Measurements from ENCODE around the gene POLR2E.
A peak's percentile ranks its signal among the peaks of the same experiment; 100 is the strongest.

POLR2E gene

DNA sequence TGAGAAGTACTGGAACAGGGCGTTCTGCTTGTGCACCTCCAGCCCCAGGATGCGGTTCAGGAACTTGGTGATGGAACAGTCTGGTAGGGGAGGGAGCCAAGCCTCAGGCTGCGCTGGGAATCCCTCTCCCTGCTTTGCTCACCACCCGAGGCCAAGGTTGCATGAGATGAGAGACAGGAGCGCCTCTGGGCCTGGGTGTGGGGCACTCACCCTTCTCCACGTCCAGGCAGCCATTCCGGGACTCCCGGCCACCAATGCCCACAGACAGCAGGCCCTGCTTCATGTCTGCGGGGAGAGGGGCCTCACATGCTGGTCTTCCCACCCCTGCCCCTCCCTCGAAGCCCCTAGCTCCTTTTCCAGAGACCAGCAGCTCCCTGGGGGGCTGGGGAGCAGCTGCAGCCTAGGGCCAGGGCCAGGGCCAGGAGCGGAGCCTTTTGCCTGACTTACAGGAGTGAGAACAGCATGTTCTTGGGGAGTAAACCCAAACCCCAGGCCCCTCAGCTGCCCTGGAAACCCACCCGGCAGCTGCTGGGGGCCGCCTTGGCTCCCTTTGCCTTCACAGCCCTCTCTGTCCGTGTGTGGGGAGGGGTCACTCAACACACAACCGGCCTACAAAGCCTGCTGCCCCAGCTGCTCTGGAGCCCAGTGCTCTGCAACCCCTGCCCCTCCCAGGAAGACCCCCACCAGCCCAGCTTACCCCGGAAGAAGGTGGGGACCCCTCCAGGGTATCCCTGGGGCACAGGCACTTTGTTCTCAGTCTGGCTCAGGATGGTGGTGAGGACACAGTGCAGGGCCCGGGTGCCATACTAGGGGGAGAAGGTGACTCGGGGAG is 15.8 kb upstream of the POLR2E start:
- DNase-seq (ENCODE audit: low read depth), result no peak

DNA sequence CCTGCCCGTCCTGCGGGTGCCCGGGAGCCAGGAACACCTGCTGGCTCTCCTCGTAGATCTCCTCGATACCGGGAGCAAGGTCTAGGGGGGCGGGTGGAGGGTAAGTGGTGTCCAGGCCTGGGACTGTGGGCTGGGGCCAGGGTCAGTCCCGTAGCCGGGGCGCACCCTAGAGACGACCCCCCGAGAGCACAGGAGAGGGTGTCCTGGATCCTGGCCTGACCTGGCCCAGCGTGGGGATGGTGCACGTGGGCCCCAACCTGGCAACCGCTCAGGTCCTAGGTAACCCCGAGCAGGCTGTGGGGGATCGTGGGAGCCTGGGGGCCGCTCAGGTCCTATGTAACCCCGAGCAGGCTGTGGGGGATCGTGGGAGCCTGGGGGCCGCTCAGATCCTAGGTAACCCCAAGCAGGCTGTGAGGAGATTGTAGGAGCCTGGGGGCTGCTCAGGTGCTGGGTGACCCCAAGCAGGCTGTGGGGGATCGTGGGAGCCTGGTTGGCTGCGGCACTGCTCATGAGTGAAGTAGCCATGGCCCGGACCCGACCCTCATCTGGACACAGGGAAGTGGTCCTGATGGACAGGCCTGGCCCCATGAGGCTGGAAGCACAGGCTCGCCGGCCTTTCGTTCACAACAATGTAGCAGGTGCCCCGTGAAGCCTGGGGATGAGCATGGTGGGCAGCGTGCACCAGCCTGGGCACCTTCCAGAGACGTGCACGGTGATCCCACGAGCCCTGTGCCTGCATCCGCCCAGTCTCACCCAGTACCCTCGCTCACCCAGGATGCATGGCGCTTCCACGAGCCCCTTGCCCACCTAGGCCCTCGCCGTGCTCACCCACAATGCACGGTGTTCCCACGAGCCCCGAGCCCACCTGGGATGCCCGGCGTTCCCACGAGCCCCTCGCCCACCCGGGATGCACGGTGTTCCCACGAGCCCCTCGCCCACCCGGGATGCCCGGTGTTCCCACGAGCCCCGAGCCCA is 14.8 kb upstream of the POLR2E start:
- DNase-seq (ENCODE audit: low read depth), result no peak

DNA sequence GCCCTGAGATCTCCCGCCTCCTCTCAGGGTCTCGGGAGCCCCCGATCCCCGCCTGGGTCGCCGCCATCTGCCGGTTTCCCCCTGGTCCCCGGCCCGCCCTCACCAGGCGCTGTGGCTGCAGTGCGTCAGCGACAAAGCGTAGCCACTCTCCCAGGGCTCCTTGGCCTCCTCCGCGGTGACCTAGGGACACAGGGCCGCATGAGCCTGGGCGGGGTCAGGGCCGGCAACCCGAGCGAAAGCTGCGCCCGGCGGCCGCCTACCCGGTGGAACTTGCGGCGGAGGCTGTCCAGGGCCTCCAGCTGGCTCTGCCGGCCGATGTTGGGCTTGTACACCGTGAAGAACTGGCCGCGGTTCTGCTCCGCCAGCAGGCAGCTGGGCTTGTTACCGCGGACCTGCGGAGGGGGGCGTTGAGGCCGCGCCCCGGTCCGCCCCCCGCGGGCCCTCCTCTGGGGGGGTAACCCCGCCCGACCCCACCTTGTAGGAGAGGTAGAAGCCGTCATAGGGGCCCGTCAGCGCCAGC is 13.9 kb upstream of the POLR2E start:
- DNase-seq (ENCODE audit: low read depth), result no peak

DNA sequence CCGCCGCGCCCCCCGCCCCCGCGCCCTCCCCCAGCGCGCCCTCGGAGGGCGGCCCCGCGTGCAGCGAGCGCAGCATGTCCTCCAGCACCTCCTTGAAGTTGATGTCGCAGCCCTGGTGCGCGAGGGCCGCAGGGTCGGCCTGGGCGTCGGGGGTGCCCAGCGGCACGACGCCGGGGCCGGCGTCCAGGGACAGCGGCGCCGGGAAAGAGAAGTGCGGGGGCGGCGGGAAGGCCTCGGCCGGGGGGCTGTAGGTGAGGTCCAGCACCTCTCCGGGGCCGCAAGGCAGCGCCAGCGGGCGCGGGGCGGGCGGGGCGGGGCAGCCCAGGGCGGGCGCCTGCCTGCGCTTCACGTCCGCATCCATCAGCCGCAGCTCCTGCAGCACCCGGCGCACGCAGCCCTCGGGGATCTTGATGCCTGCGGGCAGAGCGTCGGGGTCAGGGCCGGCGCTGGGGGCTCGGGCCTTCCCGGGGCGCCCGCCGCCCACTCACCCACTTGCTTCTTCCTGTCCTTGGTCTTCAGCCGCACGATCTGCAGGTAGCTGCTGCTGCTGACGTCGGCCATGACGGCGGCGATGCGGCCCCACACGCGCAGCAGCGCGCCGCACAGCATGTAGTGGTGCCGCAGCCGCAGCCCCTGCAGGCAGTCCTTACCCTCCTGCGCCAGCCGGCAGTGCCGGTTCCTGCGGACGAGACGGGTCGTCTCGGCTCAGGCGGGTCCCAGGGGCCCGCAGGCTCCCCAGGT is 13.3 kb upstream of the POLR2E start:
- DNase-seq (ENCODE audit: low read depth), result no peak

DNA sequence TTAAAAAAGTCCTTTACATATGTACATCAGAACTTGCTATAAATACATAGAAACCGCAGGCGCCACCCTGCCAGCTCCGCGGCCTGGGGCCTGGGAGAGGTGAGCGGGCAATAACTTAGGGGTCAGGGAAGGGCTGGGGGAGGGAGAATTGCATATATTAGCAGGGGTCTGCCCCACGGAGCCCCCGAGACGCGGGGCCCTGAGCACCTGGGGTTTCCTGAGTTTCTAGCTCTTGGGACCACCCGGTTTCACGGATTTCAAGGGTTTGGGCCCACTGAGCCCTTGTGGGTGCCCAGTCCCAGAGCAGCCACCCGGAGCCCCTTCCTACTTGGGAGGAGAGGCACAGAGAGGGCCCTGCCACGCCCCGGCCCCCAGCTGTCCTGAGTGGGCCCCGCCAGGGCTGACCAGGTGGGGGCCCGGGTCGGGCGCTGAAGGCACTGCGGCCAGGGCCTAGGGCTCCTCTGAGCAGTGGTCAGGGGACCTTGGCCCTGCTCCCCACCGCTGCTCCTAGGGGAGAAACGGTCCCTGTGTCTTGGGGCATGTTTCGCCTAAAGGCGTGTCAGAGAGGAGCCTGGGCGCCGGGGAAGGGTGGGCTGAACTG is 12.6 kb upstream of the POLR2E start:
- no peak for DNase-seq (ENCODE audit: low read depth)

DNA sequence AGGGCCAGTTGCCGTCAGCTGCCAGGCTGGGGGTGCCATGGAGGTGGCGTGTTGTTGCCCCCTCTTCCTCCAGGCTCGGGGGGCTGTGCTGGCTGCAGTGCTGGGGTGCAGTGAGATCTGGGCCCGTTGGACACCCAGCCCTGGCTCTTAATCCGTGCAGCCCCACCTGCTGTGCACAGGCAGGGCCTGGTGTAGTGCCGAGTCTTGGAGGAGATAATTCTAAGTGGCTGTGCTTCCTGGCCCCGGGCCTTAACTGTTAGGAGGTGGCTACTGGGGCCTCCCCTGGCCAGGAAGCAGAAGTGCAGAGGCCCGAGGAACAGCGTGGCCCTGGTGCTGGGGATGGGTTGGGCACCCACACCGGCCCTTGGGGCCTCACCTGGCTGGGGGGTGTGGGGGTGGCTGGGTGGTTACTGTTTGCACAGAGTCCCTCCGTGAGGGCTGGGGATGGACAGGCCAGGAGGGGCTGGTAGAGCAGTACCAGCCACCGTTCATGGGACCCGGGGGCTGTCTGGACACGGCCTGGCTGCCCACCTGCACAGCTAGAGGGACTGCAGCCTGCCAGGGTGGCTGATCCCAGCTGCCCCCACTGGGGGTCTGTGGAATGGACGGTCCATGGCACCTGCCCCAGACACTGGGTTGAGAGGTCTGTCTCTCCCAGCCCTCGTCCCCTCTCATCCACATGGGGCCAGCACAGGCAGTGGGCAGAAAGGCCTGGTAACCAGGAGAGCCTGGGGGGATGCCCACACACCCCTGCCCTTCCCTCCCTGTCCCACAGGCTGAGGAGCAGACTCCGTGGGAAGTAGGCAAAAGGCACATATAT is 11.9 kb upstream of the POLR2E start:
- DNase-seq (ENCODE audit: low read depth), result no peak

DNA sequence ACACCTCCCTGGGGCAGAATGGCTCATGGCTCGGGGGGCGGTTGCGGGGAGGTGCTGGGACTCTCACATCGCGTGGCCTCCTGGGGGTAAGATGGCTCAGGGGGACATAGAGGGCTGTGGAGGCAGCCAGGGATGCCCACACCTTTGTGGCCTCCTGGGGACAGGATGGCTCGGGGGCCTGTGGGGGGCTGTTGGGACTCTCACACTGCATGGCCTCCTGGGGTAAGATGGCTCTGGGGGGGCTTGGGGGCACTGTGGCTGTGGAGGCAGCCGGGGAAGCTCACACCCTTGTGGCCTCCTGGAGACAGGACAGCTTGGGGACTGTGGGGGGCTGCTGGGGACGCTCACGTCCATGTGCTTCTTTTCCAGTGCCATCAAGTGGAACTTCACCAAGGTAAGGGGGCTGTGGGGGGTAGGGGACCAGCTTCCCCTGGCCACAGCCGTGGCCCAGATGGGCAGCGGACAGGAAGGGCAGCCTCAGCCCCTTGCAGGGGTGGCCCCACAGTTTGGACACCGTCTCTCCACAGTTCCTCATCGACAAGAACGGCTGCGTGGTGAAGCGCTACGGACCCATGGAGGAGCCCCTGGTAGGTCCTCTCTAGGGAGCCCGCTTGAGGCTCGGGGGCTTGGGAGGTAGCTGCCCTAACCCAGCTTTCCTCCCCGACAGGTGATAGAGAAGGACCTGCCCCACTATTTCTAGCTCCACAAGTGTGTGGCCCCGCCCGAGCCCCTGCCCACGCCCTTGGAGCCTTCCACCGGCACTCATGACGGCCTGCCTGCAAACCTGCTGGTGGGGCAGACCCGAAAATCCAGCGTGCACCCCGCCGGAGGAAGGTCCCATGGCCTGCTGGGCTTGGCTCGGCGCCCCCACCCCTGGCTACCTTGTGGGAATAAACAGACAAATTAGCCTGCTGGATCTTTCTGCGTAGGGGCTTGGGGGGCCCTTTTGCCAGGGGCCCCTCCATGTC is 11.0 kb upstream of the POLR2E start:
- no peak for DNase-seq (ENCODE audit: low read depth)

DNA sequence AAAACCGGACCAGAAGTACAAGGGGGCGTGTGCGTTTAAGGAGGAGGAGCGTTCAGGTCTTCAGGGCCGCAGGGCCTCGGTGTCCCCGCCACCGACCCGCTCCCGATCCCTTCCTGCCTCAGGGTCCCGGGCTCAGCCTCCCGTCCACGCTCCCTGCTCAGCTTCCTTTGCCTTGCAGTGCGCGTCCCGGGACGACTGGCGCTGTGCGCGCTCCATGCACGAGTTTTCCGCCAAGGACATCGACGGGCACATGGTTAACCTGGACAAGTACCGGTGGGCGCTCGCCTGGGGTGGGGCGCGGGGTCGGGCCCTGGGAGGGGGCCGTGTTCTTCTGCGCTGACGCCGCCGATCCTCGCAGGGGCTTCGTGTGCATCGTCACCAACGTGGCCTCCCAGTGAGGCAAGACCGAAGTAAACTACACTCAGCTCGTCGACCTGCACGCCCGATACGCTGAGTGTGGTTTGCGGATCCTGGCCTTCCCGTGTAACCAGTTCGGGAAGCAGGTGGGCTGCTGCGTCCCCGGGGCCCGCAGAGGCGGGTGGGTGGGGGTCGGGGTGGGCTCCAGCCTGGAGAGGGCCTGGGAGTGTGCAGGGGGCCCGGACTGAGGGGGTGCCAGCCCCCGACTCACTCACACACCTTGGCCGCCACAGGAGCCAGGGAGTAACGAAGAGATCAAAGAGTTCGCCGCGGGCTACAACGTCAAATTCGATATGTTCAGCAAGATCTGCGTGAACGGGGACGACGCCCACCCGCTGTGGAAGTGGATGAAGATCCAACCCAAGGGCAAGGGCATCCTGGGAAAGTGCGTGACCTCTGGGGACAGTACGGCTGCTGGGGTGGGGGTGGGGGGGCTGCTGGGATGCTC is 10.1 kb upstream of the POLR2E start:
- no peak for DNase-seq (ENCODE audit: low read depth)

DNA sequence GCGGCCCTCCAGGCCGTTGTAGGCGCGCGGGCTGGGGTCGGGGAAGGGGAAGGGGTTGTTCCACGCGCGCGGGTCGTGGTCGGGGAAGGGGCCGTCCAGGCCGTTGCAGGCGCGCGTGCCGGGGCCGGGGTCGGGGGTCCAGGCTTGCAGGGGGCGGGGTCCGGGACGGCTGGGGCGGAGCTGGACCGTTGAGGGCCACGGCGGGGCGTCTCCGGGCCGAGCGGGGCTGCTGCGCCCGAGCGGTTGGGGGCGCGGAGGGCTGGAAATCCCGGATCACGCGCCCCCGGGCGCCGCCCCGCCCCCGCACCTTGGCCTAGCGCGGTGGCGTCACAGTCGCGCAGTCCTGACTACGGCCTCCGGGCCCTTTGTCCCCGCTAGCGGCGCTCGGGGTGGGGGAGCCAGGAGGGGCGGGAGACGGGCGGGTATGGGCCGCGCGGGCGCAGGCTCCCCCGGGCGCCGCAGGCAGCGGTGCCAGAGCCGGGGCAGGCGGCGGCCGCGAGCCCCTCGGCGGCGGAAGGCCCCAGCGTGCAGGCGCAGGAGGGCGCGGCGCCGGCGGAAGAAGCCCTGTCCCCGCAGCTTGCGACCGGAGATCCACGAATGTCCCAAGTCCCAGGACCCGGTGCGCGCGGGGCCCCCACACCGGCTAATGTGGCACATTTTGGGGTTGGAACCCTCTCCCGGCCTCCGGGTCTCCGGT is 9.3 kb upstream of the POLR2E start:
- peak; percentile 54 for DNase-seq (ENCODE audit: low read depth)

DNA sequence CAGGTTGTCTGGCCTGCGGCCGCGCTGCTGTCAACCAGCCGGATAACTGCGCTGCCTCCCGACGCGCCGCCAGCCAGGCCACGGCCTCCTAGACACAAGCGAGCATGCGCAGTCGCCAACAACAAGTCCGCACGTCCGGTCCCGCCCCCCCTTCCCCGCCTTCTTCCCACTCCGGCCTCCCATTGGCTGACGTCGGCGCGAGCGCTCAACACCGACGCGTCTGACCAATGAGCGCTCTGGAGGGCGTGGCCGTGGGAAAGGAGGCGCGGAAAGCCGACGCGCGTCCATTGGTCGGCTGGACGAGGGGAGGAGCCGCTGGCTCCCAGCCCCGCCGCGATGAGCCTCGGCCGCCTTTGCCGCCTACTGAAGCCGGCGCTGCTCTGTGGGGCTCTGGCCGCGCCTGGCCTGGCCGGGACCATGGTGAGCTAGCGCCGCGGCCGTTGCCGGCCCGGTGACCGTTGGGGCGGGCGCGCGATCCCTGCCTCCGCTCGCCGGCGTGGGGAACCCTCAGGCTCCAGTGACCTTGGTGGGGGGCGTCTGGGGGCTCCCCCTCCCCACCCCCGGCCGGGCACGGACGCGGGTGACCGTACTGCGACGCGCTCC is 8.6 kb upstream of the POLR2E start, which contains the start of gene GPX4:
Gene GPX4 (plus strand): TSS at position 287 of the 603 bp plus-strand sequence. CDS start 50 bp downstream, at position 337.
- DNase-seq (ENCODE audit: low read depth), result peak; percentile 93

DNA sequence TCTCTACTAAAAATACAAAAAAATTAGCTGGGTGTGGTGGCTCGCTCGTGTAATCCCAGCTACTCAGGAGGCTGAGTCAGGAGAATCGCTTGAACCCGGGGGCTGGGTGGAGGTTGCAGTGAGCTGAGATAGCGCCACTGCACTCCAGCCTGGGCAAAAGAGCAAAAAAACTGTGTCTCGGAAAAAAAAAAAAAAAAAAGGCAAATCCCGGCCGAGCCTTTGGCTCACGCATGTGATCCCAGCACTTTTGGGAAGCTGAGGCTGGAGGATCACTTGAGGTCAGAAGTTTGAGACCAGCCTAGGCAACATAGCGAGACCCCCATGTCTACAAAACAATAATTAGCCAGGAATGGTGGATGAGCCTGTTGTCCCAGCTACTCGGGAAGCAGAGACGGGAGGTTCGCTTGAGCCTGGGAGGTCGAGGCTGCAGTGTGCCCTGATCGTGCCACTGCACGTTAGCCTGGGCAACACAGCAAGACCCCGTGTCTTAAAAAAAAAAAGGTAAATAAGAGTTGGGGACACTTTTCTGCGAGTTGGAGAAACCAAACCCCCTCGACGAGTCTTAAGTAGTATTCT is 8.0 kb upstream of the POLR2E start:
- DNase-seq (ENCODE audit: low read depth), result no peak

DNA sequence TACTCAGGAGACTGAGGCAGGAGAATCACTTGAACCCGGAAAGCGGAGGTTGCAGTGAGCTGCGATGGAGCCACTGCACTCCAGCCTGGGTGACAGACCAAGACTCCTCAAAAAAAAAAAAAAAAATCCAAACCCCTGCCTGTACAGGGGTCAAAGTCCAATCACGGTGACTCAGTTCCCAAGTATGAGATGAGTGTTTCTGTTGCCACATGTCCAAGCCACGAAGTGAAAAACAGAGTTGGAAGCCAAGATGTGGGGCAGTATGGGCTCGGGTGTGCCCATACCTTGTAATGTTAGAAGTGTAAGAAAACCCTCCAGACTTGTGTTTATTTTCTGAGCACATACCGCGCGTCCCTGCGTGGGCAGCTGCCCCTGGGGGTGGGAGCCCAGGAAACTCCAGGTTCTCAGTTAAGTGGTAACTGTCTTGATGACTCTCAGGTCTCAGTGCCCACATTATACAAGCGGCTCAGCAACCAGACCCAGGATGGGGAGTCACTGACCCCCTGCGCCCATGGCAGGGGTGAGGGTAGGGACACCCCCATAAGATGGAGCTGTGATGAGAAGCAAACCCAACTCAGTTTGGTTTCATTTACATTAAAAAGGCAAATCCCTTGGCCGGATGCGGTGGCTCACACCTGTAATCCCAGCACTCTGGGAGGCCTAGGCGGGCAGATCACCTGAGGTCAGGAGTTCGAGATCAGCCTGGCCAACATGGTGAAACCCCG is 7.4 kb upstream of the POLR2E start:
- no peak for DNase-seq (ENCODE audit: low read depth)

DNA sequence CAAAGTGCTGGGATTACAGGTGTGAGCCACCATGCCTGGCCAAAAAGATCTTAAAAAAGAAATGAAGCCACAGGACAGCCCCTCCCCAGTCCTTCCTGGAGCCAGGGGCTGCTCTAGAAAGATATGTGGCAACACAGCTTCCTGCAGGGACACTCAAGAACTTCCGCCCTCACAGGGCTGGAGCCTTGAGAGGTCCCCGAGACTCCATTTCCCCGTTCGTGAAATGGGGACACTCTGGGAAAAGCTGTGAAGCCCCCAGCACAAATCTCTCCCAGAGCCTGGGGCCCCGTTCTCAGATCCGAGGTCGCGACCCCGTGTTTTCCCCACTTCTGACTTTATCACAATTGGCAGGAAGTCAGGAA is 6.1 kb upstream of the POLR2E start:
- no peak for DNase-seq (ENCODE audit: low read depth)

DNA sequence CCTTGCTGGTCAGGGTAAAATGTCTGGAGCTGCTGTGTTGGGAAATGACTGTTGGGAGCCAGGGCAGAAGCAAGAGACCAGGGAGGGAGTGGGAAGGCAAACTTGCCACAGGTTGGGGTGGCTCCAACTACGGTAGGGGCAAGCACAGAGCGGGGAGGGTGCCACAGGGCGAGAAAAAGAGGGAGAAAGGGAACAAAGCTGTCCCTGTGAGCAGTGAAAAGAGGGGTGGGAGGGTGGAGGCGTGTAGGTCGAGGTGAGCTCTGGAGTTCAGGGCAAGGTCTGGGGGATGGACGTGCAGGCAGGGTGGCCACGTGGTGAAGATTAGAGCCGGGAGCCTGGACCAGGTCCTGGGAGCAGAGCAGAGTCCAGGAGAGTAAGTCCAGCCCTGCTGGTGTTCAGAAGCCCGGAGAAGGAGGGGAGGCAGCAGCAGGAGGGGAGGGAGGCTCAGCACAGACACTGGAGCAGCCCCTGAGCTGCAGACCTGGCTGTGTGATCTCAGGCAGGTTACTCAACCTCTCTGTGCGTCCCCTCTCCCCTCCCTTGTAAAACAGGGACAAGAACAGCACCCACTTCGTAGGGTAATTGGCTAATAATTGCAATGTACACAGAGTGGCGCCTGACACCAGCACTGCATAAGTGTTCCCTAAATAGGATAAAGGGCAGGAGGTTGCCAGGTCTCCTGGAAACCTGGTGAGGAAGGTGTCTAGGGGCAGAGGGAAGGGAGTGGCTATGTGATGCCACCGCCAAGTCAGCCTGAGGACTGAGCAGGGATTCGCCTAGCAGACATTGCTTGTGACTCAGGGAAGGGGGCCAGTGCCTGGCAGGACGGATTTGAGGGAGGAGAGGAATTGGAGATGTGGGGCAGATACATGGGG is 3.2 kb upstream of the POLR2E start:
- no peak for DNase-seq (ENCODE audit: low read depth)

DNA sequence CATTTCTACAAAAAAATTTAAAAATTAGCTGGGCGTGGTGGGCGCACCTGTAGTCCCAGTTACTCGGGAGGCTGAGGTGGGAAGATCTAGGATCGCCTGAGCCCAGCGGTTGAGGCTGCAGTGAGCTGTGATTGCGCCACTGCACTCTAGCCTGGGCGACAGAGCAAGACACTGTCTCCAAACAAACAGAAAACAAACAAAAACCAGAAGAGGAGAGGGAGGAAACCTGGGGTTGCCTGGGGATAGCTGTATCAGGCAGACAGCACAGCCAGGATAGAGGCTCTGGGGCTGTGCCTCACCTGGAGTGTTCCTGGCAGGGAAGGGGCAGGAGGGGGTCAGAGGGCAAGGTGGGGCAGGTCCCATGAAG is 2.6 kb upstream of the POLR2E start:
- DNase-seq (ENCODE audit: low read depth), result no peak

DNA sequence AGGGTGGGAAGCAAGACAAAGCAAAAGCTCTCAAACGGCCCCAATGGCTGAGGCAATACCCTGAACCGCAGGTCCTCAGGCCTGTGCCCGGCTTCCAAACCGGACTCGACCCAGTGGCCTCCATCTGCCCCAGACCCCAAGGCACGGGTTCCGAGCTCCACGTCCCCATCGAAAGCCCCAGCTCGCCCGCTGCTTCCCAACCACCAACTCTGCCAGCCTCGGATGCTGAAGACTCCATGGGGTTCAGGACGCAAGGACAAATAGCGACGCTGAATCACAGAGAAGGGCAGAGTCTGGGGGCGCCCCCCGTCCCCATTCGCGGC is 559 bp downstream of the POLR2E start:
- DNase-seq (ENCODE audit: low read depth), result no peak

Data from stimulated activated CD8-positive, alpha-beta memory T cell treated with anti-CD3 and anti-CD28 coated beads, Interleukin-15, amount 100 ng/mL, for 24 hours (primary cell).